DMS114 treated with DMSO at 0.1 percent for 48 hours (cell line): ENCODE data around the gene DLX1.
A peak's percentile ranks its signal among the peaks of the same experiment; 100 is the strongest.
"Not testable (repeated sequence)": the region's sequence is repeated elsewhere in the genome, so short reads cannot be mapped to it uniquely, and the experiment has no call there.

Experiments used
- DNase-seq: peaks from one replicate; lab custom pipeline; 2025; ENCODE audit not compliant: unreplicated experiment; lab: John Stamatoyannopoulos, UW

Gene DLX1

DNA sequence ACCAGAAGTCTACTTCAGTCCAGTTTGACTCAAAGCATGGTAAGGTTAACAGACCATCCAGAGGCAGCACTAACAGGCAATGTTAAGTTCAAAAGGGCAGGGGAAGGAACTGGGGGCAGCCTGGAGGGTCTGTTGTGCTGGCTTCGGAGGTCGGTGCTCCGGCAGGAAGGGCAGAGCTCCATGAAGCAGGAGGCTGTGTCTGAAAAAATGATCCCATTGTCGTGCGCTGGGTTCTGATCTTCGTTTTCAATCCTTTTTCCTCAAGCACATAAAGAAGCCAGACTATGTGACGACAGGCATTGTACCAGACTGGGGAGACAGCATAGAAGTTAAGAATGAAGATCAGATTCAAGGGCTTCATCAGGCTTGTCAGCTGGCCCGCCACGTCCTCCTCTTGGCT is 21.9 kb upstream of the DLX1 start:
- no peak for DNase-seq

DNA sequence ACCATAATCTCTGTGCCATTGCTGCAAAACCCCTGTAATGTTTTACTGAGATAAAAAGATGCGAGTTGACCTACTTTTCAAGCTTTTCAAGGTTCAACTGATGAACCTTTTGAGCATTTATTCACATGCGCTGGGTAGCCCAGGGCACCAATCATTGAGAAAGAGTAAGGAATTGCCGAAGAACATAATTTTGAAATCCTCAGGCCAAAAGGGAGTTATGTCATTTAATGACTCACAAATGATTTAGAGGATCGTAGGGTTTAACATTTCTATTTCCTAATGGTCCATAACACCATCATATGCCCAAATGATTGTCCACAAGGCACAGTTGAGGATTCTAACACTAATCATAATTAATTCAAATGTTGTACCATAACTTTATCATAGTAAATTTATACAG is 20.2 kb upstream of the DLX1 start:
- no peak for DNase-seq

DNA sequence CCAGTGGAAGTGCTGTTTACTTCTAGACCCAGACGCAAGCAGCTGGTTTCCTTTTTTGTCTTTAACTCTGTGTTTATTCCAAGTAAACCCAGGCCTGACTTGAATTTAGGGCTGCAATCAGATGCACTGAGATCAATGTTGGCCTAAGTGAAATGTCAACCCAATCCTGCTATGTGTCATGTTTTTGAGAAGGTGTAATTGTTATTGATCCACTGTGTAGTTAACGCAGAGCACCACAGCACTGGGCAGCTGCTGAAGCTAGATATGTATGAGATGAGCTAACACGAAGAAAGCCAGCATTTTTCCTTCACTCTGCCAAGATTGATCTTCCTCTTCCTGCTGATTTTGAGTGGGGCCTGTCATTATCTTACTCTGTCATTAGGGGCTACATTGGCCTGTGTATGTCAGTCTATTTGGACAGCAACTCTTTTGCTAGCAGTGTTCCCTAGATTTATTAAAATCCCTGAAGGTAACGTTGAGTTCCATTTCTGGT is 18.9 kb upstream of the DLX1 start:
- no peak for DNase-seq

DNA sequence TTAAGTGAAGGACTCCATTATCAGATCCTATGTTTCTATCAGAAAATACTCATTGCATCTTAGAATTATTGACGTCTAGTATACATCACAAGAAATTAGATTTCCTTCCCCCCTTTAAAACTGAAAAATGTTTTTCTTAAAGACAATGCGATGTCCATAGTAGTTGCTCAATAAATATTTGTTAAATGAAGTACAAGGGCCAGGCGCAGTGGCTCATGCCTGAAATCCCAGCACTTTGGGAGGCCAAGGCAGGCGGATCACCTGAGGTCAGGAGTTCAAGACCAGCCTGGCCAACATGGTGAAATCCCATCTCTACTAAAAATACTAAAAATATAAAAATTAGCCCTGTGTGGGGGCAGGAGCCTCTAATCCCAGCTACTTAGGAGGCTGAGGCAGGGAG is 17.4 kb upstream of the DLX1 start:
- not testable (repeated sequence) for DNase-seq

DNA sequence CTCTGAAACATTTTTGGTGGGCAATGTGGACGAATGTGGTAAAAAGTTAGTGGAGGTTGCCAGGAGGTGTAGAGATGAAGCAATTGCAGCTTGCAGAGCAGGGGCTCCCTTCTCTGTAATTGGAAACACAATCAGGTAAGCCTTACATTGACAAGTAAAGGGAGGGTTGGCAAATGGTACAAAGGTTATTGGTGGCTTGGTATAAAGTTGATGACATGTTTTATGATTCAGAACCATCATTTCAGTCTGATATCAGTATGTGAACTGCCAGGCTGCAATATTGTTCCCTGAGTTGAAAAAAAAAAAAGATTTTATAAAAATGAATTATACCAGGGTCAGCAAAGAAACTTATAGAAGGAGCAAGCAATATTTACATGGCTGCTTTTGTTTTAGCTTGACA is 14.4 kb upstream of the DLX1 start:
- DNase-seq = no peak

DNA sequence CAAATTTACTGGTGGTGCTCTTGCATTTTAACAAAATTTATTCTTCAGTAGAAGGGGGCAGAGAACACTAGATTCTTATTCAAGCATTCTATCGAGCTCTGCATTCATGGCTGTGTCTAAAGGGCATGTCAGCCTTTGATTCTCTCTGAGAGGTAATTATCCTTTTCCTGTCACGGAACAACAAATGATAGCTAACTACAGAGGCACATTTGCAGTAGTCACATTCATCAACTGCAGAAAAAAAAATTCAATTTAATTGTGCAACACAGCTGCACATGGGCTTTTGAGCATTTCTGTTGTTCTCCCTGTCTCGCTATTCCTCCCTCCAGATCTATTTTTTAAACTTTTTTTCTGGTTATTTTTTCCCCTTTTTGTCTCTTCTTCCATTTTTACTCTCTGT is 13.0 kb upstream of the DLX1 start:
- DNase-seq = no peak

DNA sequence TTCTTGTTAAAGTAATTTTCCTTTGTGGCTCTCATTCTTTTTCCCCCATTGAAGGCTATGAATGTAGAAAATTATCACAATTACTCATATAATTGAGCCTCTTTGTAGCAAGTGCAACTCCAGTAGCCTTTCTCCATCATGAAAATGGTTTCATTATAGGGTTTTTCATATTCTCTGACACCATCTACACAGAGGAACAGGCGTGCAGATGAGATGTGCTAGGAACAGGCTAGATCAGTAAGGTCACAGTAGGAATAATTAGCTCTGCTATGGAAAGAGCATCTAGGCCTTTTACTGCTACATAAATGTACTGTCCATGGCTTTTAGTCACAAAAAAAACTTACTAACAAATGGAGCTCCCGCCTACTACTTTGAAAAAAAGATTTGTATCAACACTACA is 12.6 kb upstream of the DLX1 start:
- DNase-seq = no peak

DNA sequence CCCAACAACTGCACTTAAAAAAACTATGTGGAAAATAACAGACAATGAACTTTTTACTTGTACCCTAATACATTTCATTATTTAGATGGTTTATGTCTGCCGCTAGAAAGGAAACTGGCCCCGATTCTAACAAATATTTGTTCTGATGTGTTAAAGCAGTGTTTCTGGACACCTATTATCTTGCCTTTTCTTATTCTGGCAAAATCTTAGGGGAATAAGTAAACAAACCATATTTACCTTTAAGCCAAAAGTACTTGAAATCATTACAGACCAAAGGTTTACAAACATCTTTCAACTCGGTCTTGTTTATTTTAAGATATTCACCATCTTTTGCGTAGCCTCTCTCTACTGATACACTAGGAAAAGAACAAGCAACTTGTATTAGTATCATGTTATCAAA is 11.8 kb upstream of the DLX1 start:
- no peak for DNase-seq

DNA sequence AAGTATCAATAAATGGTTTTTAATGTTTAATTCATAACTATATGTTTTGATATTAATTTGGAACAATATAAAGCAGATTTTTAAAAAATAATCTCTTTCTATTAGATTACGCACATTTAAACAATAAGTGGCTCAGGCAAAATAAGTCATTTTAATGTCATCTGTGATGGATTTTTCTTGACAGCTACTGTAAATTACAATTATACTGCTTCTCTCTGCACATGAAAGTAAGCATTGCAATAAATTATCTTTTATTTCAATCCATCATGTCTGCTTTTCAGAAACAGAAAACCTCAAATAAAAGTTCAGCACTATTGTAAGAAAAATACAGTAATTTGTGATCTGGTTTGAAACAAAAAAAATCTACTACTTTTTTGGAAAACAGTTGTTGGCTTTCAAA is 11.1 kb upstream of the DLX1 start:
- no peak for DNase-seq

DNA sequence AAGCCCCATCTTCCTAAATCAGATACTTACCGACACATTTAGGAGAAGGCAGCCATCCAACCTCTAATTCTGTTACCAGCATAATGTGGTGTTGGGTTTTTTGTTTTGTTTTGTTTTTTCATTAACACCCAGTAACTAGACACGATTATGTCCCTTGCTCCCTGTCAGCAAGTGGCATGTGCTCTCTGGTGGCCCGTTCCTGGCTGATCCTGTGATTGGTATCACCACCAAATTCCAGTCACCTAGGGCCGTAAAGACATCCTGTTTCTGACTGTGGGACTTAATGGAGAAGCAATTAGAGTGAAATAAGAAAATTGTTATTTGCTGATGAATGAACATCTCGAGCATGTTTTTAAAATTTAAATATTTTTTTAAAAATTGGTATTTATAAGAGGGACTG is 5.9 kb upstream of the DLX1 start:
- DNase-seq = no peak

DNA sequence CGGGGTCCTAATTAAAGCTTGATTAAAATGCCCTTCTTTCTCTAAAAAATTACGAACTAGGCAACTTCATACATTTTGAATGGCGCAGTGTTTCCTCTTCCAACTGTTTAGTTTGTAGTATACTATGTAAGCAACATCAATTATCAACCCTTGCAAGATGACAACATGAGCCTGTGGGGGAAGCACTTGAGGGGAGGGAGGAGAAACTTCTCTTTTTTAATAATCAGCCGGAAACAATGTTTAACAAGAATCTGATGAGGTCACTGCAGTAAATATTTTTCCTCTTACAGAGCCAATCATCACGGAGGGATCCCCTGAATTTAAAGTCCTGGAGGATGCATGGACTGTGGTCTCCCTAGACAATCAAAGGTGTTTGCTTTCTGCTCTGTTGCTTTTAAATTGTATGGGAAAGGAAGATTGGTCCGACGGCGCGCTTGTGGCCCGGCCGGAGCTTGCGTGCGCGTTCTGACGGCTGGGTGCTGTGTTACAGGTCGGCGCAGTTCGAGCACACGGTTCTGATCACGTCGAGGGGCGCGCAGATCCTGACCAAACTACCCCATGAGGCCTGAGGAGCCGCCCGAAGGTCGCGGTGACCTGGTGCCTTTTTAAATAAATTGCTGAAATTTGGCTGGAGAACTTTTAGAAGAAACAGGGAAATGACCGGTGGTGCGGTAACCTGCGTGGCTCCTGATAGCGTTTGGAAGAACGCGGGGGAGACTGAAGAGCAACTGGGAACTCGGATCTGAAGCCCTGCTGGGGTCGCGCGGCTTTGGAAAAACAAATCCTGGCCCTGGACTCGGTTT is 5.3 kb upstream of the DLX1 start:
- DNase-seq = no peak

DNA sequence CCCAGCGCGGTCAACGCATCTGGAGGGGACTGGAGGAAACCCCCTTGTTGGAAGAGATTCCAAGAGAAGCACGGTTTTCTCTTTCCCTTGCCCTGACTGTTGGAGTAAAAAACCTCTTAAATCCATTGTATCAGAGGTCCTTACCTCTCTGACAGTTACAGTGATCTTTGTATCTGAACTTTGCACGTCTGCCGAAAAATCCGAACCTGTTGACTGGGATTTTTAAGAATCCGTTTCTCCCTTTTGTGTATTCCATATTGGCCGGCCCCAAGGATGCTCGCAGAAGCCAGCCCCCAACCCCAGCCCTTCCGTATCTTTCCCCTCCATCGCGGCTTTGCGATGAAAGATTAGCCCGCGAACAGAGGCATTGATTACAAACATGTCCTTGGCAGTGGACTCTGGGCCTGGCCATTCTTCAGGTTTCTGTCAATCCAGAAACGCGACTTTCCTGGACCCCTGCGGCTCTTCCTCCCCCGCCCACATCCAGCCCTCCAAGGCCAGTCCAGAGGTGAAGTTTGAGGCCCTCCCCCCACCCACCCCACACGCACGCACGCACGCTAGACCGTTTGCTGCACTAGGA is 4.6 kb upstream of the DLX1 start:
- DNase-seq = no peak

DNA sequence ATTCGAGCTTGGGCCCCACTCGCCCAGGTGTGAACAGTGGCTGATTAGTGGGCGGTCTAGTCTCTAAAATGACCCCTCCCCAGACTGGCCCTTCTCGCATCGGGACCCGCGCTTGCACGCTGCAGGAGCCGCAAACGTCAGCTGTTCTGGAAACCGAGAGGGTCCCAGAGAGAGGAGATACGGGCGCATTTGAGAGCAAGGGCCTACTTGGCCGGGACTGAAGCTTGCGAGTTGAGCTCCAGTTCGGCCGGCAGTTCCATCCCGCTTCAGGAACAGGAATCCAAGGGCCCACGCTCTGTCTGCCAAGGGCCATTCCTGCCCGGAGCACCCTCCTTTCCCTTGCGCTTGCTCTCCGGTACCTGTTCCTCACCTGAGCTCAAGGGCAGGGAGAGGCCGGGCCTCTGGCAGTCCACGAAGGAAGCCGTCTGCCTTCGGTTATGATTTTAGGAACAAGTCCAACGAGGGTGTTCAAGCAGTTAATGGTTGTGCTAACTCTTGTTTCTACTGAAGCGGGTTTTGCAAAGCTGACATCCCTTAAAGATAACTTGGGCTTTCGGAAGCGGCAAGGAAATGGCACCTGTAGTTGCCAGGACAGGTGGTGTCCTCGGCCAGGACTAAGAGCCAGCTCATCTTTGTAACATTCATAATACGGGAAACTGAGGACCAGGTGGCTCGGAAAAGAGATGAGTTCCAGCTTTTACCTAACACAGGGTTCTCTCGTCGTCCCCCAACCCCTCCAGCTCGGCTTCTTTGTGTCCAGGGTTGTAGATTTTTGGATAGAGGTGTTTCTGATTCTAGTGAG is 3.9 kb upstream of the DLX1 start:
- no peak for DNase-seq

DNA sequence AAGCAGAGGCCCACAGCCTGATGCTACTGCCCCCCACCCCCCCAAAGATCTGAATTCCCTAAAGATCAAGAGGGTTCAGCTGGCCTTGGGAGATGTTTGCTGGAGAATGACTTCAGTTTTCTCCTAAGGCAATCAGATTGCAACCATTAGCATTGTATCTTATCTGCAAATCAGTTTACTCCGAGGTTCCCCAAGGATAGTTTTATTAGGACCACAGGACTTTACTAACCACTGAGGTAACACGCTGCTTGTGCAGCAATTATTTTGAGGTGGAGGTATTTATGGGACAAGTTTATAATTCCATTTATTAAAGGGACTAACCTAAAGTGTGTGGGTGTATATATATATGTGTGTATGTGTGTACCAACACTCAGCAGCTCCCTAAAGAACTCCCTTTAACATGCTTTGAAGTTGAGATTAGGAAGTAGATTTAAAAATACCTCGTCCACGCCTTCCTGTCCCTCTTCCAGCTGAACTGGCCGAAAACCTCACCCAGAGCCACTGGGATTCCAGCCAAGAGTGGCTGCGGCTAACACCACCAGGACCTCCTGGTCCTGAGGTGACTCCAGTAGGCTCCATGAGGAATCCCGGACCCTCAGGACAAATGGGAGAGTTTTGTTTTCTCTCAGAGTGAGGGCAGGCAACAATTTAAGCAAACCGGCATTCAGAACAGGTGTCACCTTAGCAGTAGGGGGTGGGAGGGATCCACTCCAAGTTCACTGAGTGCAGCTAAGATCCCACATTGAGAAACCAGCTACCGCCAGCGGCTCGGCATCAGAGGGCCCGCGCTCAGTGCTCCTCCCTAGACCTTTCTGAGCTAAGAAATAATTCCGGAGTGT is 3.0 kb upstream of the DLX1 start:
- DNase-seq = no peak

DNA sequence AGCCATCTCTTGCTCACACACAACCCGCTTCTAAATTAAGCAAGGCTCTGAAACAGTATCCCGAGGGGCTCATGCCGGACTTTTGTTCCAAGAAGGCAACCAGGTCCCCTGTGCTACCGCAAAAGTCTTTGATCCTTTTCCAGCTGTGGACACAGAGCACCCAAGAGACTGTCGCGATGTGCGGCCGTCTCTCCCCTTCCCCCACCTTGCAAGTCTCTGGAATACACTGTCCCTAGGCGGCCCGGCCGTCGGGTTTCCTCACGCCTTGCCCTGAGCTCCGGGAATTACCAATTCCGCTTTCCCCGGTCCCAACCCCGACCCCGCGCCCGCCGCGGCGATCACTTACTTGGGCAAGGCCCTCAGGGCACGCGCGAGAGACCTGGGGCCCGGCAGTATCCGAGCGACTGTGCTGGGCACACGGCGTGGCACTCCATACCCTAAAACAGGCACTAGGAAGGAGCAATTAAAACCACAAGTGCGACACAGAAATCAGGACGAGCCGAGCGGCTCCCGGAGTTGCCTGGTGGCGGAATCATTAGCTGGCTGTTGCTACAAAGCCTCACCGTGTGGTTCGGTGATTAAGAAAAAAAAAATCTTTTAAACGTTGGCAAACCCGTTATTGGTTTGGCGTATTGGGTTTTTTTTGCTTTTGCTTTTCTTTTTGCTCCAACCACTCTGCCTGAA is 2.2 kb upstream of the DLX1 start:
- DNase-seq = no peak

DNA sequence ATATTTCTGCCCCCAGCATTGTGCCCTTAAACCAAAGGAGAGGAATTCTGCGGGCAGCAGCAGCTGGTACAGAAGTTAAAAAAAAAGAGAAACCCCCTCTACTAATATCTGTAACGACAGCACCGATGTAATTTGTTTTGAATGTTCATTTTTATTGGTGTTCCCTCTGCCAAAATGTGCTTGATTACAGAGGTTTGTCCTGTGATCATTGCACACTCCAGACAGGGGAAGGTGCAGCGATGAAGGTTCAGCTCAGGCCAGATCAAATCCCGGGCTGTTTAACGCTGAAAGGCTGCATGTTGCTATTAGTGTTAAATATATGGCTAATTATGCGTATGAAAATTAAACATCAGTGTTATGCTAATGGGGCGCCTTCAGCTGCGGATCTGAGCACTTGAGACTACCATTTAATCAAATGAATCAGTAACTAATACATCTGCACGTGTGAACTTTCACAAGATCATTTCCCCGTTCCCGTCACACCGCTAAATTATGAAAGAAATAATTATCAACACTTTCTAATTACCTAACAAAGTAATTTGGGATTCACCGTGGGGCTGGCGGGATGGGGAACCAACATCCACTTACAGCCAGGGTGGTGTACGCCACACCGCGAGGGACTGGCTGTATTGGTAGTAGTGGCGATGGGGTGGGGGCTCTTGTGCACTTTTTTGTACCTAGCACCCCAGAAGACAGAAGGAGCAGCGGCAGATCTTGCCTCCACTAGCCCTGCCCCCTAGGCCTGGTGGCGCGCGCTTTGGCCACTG is 1.5 kb upstream of the DLX1 start:
- DNase-seq = no peak

DNA sequence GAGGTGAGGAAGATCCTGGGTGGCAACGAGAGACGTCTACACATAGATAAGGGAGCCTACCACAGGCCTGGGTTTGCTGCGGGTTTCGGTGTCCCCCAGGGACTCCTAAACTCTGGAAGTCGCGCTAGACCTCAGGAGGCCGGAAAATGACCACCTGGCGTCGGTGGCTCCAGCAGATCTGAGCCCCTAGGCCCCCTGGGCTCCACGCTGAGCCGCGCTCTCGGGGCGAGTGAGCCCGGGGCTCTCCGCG is 987 bp upstream of the DLX1 start:
- DNase-seq = no peak

DNA sequence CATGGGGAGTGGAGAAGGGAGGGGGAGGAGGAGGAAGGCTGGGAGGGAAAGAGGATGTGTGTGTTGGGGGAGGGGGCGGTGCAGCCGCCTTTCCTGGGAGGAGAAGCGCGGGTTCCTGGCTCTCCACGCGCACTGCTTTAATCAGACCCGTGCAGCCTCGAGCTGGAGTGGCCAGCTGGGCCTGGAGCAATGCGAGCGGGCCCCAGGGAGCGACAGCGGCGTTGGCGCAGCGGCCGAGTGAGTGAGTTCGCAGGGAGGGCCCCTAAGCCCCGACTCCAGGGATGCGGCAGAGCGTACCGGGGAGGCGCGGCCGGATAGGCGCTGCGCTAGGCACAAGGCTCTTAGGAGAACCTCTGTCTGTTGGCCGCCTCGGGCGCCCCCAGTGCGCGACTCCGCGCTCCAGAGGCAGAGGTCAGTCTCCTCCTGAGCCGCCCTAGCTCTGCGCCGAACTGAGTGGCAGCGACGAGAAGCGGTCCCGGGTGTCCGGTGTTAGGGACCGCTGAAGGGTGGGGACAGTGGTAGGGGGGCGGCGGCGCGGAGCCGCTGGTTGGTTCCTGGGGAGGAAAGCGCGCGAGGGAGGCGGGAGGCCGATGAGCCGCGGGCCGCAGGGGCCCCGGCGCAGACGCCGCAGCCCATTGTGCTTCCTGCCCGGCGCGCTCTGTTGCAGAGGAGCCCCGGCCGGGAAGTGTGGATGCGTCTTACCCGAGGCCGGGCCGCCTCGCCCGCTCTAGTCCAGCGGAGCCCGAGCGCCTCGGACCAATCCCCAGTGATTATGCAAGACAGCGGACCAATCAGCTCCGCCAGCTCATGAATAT is 455 bp upstream of the DLX1 start:
- DNase-seq = peak; percentile 87
